PC-3 (cell line): ENCODE data around the gene PPP1R3F. TPM values are rescaled to one million over a fixed set of nuclear protein-coding genes. Genes with fewer than 3 reads are reported as not detected.

ENCODE experiments used
- ATAC-seq: fragments of 200-7000 bp; cut with Tn5 transposase; 2 replicates; pipeline ENCODE4 v1.9.1; 2020; ENCODE audit warnings: mild to moderate bottlenecking, moderate library complexity
- BruUV-seq: library from RNA; stranded (reverse); fragments of 400-500 nt; replicated peaks from 2 replicates; lab custom pipeline; 2021; lab: Mats Ljungman, UMichigan
- CTCF ChIA-PET: fragments of 300-600 bp; sonication (Branson Sonifier 250); formaldehyde crosslinking; loops from one replicate; lab custom pipeline; 2022; ENCODE audit warnings: antibody characterized with exemption; lab: Charles Lee
- POLR2A ChIA-PET: fragments of 300-600 bp; sonication (Branson Sonifier 250); formaldehyde crosslinking; loops from one replicate; lab custom pipeline; 2022; ENCODE audit warnings: antibody characterized with exemption; ENCODE audit not compliant: unreplicated experiment; lab: Charles Lee
- DNase-seq: peaks from one replicate; pipeline ENCODE4 v3.0.0-alpha.2; 2015
- H2AFZ ChIP-seq: fragments of 300-600 bp; sonication (generic); 2 replicates; pipeline ENCODE4 v1.6.0; 2016; ENCODE audit warnings: antibody characterized with exemption, low read length
- H3F3A ChIP-seq: fragments of 300-600 bp; sonication (generic); one replicate; pipeline ENCODE4 v1.6.0; 2017; ENCODE audit warnings: antibody characterized with exemption, low read length, control low read depth, mild to moderate bottlenecking; ENCODE audit not compliant: unreplicated experiment
- H3K27ac ChIP-seq: fragments of 300-600 bp; sonication (generic); 2 replicates; pipeline ENCODE4 v1.5.1; 2016; ENCODE audit warnings: mild to moderate bottlenecking, low read length
- H3K27me3 ChIP-seq: fragments of 300-600 bp; sonication (generic); 2 replicates; pipeline ENCODE4 v1.6.1; 2016; ENCODE audit warnings: low read length, mixed read lengths
- H3K36me3 ChIP-seq: fragments of 300-600 bp; sonication (generic); 2 replicates; pipeline ENCODE4 v1.6.1; 2016; ENCODE audit warnings: low read depth, mixed run types, low read length, mixed read lengths
- H3K4me1 ChIP-seq: fragments of 300-600 bp; sonication (generic); 2 replicates; pipeline ENCODE4 v1.5.1; 2016; ENCODE audit warnings: low read length; ENCODE audit not compliant: insufficient read depth
- H3K4me2 ChIP-seq: fragments of 300-600 bp; sonication (generic); 2 replicates; pipeline ENCODE4 v1.6.0; 2016; ENCODE audit warnings: low read length
- H3K4me3 ChIP-seq: fragments of 300-600 bp; sonication (generic); 2 replicates; pipeline ENCODE4 v1.5.1; 2016; ENCODE audit warnings: mild to moderate bottlenecking, low read length, mixed read lengths
- H3K79me2 ChIP-seq: fragments of 300-600 bp; sonication (generic); 2 replicates; pipeline ENCODE4 v1.6.1; 2017; ENCODE audit warnings: low read length, mixed read lengths
- H3K9ac ChIP-seq: fragments of 300-600 bp; sonication (generic); 2 replicates; pipeline ENCODE4 v1.6.0; 2016; ENCODE audit warnings: mild to moderate bottlenecking, low read length
- H3K9me2 ChIP-seq: fragments of 300-600 bp; sonication (generic); replicated peaks from 2 replicates; pipeline ENCODE4 v1.6.1; 2016; ENCODE audit warnings: mixed run types, low read length, mixed read lengths
- H3K9me3 ChIP-seq: fragments of 300-600 bp; sonication (generic); 2 replicates; pipeline ENCODE4 v1.6.1; 2016; ENCODE audit warnings: low read length, mixed read lengths
- H4K20me1 ChIP-seq: fragments of 300-600 bp; sonication (generic); 2 replicates; pipeline ENCODE4 v1.6.1; 2016; ENCODE audit warnings: low read length, mixed read lengths
- CTCF ChIP-seq: fragments of 300-600 bp; sonication (generic); conservative IDR thresholded peaks from 2 replicates; pipeline ENCODE4 v1.5.1; 2017; ENCODE audit warnings: antibody characterized with exemption, low read depth, mild to moderate bottlenecking, low read length
- EZH2 ChIP-seq: fragments of 300-600 bp; sonication (generic); IDR thresholded peaks from one replicate; pipeline ENCODE4 v1.6.1; 2017; ENCODE audit warnings: antibody characterized with exemption, mild to moderate bottlenecking, low read length; ENCODE audit not compliant: unreplicated experiment
- EZH2phosphoT487 ChIP-seq: fragments of 300-600 bp; sonication (generic); IDR thresholded peaks from 2 replicates; pipeline ENCODE4 v1.6.1; 2018; ENCODE audit warnings: mild to moderate bottlenecking, antibody characterized with exemption, low read length, borderline replicate concordance
- intact Hi-C: fragments of 100-400 bp; cut with micrococcal nuclease; formaldehyde crosslinking; loops from 2 replicates; pipeline ENCODE4 v1.9.0; 2023
- total RNA-seq: library from RNA; depleted of rRNA; stranded (reverse); fragments of >200 nt; gene quantifications from 2 replicates; pipeline ENCODE4 v1.2.3, GENCODE V29; 2014

PPP1R3F gene
- total RNA-seq, 1 experiment from 2014 or later: 11.8 TPM

- Histone ChIP-seq H3K4me2 (no peak overlapping the region), H3K4me1 (peaks cover 9% of the 10 kb centered on the region), H3K9ac (no peak overlapping the region), H3K9me2 (no peaks in the 10 kb centered on the region), H3F3A (no peaks in the 10 kb centered on the region), H3K27ac (no peak overlapping the region; the same call in 1 of the 2 replicates), H3K9me3 (no peaks in the 10 kb centered on the region), H4K20me1 (no peaks in the 10 kb centered on the region), H3K36me3 (no peaks in the 10 kb centered on the region), H3K27me3 (no peaks in the 10 kb centered on the region), H2AFZ (no peak overlapping the region), H3K79me2 (no peaks in the 10 kb centered on the region), H3K4me3 (no peak overlapping the region)
- ATAC-seq: no peak
- CTCF ChIA-PET: no interaction called here
- POLR2A ChIA-PET: no interaction called here
- no TSS peak for BruUV-seq
- intact Hi-C loops: no loop called here
- DNase-seq: no peak
- TF ChIP-seq EZH2phosphoT487 (no peak), EZH2 (no peak), CTCF (no peak)
Observed at GRCh38 chrX:49243166-49243565, 26.4 kb upstream of the PPP1R3F start.

GRCh38 chrX:49244207-49244606 is 25.4 kb upstream of the PPP1R3F start:
- no peaks in the 10 kb centered on the region for H3K36me3 ChIP-seq
- ATAC-seq (no peak), DNase-seq (no peak)
- BruUV-seq: no TSS peak
- H3K9me3 ChIP-seq: no peaks in the 10 kb centered on the region
- TF ChIP-seq EZH2phosphoT487 (no peak), EZH2 (no peak), CTCF (no peak)
- H3F3A ChIP-seq: no peaks in the 10 kb centered on the region
- H4K20me1 ChIP-seq: no peaks in the 10 kb centered on the region
- H3K4me3 ChIP-seq: no peak overlapping the region
- no peak overlapping the region for H3K27ac ChIP-seq
- peaks cover 9% of the 10 kb centered on the region for H3K4me1 ChIP-seq
- H3K27me3 ChIP-seq: no peaks in the 10 kb centered on the region
- CTCF ChIA-PET: no interaction called here
- no peak overlapping the region for H3K9ac ChIP-seq
- H3K9me2 ChIP-seq: no peaks in the 10 kb centered on the region
- intact Hi-C loops: no loop called here
- no peak overlapping the region for H3K4me2 ChIP-seq
- H2AFZ ChIP-seq: no peak overlapping the region
- no peaks in the 10 kb centered on the region for H3K79me2 ChIP-seq
- POLR2A ChIA-PET: no interaction called here

DNA sequence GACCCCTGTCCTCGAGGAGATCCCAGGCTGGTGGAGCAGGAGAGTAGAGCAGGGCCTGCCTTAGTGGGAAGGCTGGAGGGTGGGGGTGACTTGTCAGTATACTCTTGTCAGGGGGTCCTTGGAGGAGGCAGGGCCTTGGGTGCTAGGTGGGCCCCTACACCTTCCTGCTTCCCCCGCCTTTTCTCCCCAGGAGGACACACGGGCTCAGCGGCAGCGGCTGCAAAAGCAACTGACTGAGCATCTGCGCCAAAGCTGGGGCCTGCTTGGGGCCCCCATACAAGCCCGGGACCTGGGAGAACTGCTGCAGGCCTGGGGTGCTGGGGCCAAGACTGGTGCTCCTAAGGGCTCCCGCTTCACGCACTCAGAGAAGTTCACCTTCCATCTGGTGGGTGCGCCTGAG is 23.1 kb upstream of the PPP1R3F start:
- Histone ChIP-seq H3K27me3 (no peaks in the 10 kb centered on the region), H3K9me3 (no peaks in the 10 kb centered on the region), H3K79me2 (no peaks in the 10 kb centered on the region), H4K20me1 (no peaks in the 10 kb centered on the region), H3K4me1 (peaks cover 9% of the 10 kb centered on the region), H2AFZ (no peak overlapping the region), H3K9ac (no peak overlapping the region), H3K27ac (no peak overlapping the region), H3K9me2 (no peaks in the 10 kb centered on the region), H3K4me3 (no peak overlapping the region), H3F3A (no peaks in the 10 kb centered on the region), H3K4me2 (no peak overlapping the region), H3K36me3 (no peaks in the 10 kb centered on the region)
- ATAC-seq (no peak), DNase-seq (no peak)
- no peak for TF ChIP-seq CTCF
- no peak for TF ChIP-seq EZH2phosphoT487
- TF ChIP-seq EZH2: no peak
- CTCF ChIA-PET: no interaction called here
- BruUV-seq: no TSS peak
- POLR2A ChIA-PET: no interaction called here
- intact Hi-C loops: no loop called here
